SK-N-DZ (cell line): ENCODE measurements around the gene OR2W3.

Experiments
- DNase-seq: peaks from one replicate; pipeline ENCODE4 v3.0.0-alpha.2; 2015; ENCODE audit warnings: low spot score

OR2W3 gene

GRCh38 chr1:247914941-247915662 is 19.7 kb downstream of the OR2W3 start:
- DNase-seq, result no peak

GRCh38 chr1:247919952-247920351 is 24.6 kb downstream of the OR2W3 start, which contains the start of gene OR2T8:
Gene OR2T8 (plus strand): TSS chr1:247920252. CDS start chr1:247921018, 766 bp downstream.
- no peak for DNase-seq

GRCh38 chr1:247923941-247924340 is 28.6 kb downstream of the OR2W3 start:
- peak; percentile 13 for DNase-seq

GRCh38 chr1:247924868-247925267 is 29.5 kb downstream of the OR2W3 start, which contains the start of gene OR2AJ1:
Gene OR2AJ1 (plus strand): TSS chr1:247924889. CDS start chr1:247933769, 8,880 bp downstream.
- DNase-seq, result no peak

GRCh38 chr1:247933989-247934388 is 38.6 kb downstream of the OR2W3 start:
- no peak for DNase-seq

GRCh38 chr1:247935781-247936180 is 40.4 kb downstream of the OR2W3 start:
- DNase-seq, result no peak

- DNase-seq, result no peak
Observed at GRCh38 chr1:247936415-247936814, 41.0 kb downstream of the OR2W3 start.

GRCh38 chr1:247936965-247937734 is 41.8 kb downstream of the OR2W3 start:
- DNase-seq, result peak; percentile 66

GRCh38 chr1:247942624-247943023 is 47.2 kb downstream of the OR2W3 start:
- no peak for DNase-seq
